PC-9 (cell line): Measurements from ENCODE around the gene SHANK1.

Experiments
- CTCF ChIP-seq: fragments of 200-600 bp; sonication (generic); conservative IDR thresholded peaks from 2 replicates; pipeline ENCODE4 v1.6.1; 2017; ENCODE audit warnings: mixed run types, antibody characterized with exemption, mild to moderate bottlenecking, moderate library complexity
- EZH2 ChIP-seq: fragments of 200-600 bp; sonication (generic); IDR thresholded peaks from 2 replicates; pipeline ENCODE4 v1.8.0; 2017; ENCODE audit warnings: antibody characterized with exemption, low read depth

GRCh38 chr19:50632151-50632835 lies 87.3 kb downstream of the SHANK1 start:
- TF ChIP-seq CTCF = peak; percentile 25; the same call in 1 of the 2 replicates
- no peak for TF ChIP-seq EZH2
